ENCODE results near the gene BAIAP2L1.

Gene BAIAP2L1

DNA sequence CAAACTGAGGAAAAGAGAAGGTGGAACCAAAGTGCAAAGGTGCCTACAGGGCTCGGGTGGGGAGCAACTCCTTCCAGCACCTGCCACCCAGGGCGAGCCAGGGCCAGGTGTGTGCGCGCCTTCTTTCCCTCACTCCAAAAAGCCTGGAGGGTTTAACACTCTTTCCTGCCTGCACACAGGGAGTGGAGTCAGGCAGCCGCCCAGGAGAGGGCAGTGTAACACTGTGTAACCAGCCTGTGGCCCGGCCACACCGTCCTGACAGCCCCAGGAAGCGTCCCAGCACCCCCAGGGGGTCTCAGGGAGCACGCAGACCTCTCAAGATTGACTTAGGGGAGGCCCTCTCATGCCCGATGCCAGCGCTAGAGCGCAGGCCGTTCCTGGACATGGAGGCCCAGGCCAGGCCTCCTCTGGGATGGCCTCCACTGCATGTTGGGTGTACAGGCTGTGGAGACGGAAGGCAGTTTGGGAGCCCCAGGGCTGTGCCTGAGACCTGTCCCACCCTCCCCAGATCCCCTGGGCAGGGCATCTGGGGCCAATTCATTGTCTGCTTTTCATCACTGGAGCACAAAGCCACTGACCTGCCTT is 106.0 kb downstream of the BAIAP2L1 start:
- H3K9ac ChIP-seq (ENCODE audit: low read depth, low read length), result no peak overlapping the region
- no peaks in the 10 kb centered on the region for H3K9me3 ChIP-seq (ENCODE audit: control insufficient read depth, insufficient read depth, low read length)
- H3K4me1 ChIP-seq (ENCODE audit: insufficient read depth, low read length), result peaks cover 10% of the 10 kb centered on the region; the same call in 1 of the 2 replicates
- peaks cover 6% of the 10 kb centered on the region; the same call in 1 of the 2 replicates for H3K36me3 ChIP-seq (ENCODE audit: insufficient read depth, low read length)

DNA sequence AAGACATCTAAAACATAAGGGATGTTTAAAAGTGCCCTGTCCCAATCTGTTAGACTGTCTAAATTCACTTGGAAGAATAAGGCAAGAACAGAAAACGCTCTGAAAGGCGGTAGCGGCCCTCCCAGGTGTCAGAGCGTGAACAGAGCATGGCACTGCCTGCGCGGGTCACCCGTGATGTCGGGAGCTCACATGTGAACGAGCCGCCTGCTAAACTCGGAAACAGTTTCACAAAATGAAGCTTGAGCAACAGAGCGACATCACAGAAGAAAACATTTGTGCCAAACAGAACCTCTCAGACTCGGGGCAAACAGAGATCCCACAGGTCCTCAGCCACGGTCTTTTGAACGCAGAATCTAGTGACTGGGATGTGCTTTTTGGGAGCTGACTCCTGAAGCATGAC is 106.6 kb downstream of the BAIAP2L1 start:
- peaks cover 6% of the 10 kb centered on the region; the same call in 1 of the 2 replicates for H3K36me3 ChIP-seq (ENCODE audit: insufficient read depth, low read length)
- no peaks in the 10 kb centered on the region for H3K9me3 ChIP-seq (ENCODE audit: control insufficient read depth, insufficient read depth, low read length)
- H3K9ac ChIP-seq (ENCODE audit: low read depth, low read length), result no peak overlapping the region
- H3K4me1 ChIP-seq (ENCODE audit: insufficient read depth, low read length), result peaks cover 10% of the 10 kb centered on the region; the same call in 1 of the 2 replicates

DNA sequence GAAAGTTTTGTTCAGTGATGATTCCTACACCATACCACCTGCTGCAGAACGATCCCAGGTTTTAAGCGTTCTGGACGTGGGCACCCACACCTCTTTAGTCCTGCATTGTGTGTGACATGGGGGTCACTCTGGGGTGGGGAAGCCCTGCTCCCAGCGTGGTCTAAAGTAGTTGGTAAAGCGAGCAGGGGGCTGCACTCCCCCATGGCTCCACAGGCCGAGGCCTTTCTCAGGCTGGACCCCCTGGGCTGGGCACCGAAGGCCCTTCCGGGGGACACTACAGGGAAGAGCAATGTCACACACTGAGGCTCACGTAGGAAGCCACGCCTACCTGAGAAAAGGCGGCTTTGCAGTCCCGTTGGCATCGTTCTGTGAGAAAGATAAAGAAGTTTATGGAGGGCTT is 107.1 kb downstream of the BAIAP2L1 start:
- Histone ChIP-seq H3K4me1 (ENCODE audit: insufficient read depth, low read length) (peaks cover 10% of the 10 kb centered on the region; the same call in 1 of the 2 replicates), H3K9me3 (ENCODE audit: control insufficient read depth, insufficient read depth, low read length) (no peaks in the 10 kb centered on the region), H3K9ac (ENCODE audit: low read depth, low read length) (no peak overlapping the region), H3K36me3 (ENCODE audit: insufficient read depth, low read length) (peaks cover 6% of the 10 kb centered on the region; the same call in 1 of the 2 replicates)

DNA sequence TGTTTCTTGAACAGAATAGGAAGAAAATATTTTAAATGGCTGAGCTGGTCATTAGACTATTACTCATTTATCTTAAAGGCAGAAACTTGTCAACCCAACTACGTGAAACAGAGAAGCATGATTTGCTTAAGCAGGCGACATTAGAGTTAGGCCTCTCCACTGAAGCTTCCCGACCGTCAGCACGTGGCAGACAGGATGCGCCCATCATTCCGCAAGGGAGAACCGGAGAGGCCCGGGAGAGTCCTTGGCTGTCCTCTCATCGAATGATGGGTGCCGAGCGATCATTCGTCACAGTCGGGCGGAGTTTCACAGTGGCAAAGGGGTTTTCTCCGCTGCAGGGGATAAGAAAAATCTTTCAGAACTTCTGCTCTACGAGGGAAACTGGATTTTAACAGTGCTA is 107.6 kb downstream of the BAIAP2L1 start:
- peaks cover 6% of the 10 kb centered on the region; the same call in 1 of the 2 replicates for H3K36me3 ChIP-seq (ENCODE audit: insufficient read depth, low read length)
- H3K9ac ChIP-seq (ENCODE audit: low read depth, low read length), result no peak overlapping the region
- H3K4me1 ChIP-seq (ENCODE audit: insufficient read depth, low read length), result peaks cover 10% of the 10 kb centered on the region; the same call in 1 of the 2 replicates
- no peaks in the 10 kb centered on the region for H3K9me3 ChIP-seq (ENCODE audit: control insufficient read depth, insufficient read depth, low read length)

DNA sequence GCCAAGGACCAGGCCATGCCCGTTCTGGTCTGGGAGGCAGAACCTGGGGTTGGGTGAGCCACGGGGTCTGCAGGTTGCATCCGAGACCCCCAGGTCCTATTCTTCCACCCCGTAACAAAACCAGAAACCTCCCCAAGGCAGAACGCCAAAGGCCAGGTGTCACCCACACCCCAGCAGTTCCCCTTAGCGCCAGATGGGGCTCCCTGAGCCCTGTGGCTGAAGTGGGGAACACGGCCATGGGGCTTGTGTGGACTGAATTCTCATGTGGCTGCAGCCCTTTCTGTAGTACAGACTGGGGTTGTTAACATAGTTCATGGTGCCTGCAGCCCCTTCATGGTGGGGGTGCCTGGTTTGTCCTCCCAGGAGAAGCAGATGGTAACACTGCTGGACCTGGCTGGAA is 109.2 kb downstream of the BAIAP2L1 start:
- no peaks in the 10 kb centered on the region for H3K9me3 ChIP-seq (ENCODE audit: control insufficient read depth, insufficient read depth, low read length)
- H3K4me1 ChIP-seq (ENCODE audit: insufficient read depth, low read length), result peaks cover 21% of the 10 kb centered on the region
- peaks cover 6% of the 10 kb centered on the region; the same call in 1 of the 2 replicates for H3K36me3 ChIP-seq (ENCODE audit: insufficient read depth, low read length)
- H3K9ac ChIP-seq (ENCODE audit: low read depth, low read length), result no peak overlapping the region

DNA sequence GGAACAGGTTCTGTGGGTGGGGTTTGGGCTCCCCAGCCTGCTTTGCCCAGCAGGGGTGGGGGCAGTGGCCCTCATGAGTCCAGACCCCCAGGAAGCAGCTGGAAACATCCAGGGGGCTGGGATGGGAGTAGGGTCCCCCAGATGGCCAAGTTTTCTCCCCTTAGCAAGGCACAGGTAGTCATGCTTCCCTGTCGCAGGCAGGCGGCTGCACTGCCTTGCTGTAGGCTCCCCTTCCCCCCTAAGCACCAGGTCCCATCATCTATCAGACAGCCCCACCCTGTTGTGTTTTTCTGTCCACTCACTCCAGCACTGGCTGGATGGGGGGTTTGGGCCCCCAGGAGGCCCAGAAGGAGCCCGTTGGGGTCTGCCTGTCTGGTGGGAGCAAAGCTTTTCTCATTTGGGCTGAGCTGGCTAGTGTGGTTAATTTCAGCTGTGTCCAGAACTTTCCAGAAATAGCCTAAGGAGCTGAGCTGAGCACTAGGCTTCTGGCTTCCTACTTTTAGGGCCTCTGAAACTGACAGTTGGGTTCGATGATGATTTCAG is 111.5 kb downstream of the BAIAP2L1 start:
- Histone ChIP-seq H3K4me1 (ENCODE audit: insufficient read depth, low read length) (peaks cover 26% of the 10 kb centered on the region), H3K9ac (ENCODE audit: low read depth, low read length) (no peak overlapping the region), H3K36me3 (ENCODE audit: insufficient read depth, low read length) (peaks cover 6% of the 10 kb centered on the region; the same call in 1 of the 2 replicates), H3K9me3 (ENCODE audit: control insufficient read depth, insufficient read depth, low read length) (no peaks in the 10 kb centered on the region)

DNA sequence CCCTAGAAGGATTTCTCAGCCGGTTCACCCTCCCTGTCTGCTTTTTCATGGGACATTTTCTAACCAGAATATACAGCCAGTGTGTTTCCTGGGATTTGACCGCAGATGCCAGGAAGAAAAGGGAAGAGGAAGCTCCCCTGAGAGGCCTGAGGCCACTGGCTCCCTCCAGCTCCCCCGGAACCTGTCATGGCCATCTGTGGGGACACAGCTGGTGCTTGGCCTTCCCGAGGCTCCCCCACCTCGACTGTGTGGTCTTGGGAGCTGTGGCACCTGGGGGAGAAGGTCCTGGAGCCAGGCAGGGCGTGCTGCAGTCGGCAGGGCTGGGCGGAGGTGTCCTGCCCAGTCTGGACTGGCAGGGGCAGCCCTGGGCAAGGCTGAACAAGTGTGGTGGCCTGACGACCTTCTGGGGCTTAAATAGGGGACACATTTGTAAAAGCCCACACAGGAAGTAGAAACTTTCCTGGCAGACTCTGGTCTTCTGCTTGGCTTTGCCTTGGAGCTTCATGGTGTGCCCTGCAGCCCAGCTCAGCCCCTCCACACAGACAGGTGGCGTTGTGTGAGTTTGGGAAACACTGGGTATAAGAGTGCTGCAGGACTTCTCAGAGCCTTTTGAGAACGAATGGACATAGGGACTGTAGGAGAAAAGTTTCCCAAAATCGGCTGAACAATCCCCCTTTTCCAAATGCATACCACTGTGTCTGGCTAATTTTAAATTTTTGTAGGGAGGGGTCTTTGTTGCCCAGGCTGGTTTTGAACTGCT is 112.6 kb downstream of the BAIAP2L1 start:
- Histone ChIP-seq H3K4me1 (ENCODE audit: insufficient read depth, low read length) (peaks cover 35% of the 10 kb centered on the region), H3K9me3 (ENCODE audit: control insufficient read depth, insufficient read depth, low read length) (no peaks in the 10 kb centered on the region), H3K36me3 (ENCODE audit: insufficient read depth, low read length) (peaks cover 2% of the 10 kb centered on the region), H3K9ac (ENCODE audit: low read depth, low read length) (no peak overlapping the region)

DNA sequence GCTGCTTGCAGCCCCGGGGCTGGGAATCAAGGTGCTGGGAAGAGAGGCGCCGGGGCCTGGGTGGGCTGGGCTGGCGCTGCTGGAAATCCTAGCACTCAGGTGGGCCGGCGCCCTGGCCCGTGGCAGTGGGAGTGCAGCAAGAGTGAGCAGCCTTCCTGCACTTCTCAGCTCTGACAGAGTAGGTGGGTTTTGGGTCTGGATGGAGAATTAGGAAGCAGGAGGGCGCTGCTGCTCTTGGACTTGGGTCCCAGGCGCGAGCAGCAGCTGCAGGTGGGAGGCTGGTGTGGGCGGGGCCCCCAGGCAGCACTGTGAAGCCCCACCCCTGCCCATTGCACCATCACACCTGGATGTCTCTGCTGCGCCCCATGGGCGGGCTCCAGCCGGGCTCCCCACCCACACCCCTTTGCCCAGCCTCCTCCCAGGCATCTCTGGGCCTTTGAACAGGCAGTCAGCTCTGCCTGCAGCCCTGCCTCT is 113.4 kb downstream of the BAIAP2L1 start:
- Histone ChIP-seq H3K9ac (ENCODE audit: low read depth, low read length) (no peak overlapping the region), H3K36me3 (ENCODE audit: insufficient read depth, low read length) (peaks cover 6% of the 10 kb centered on the region), H3K4me1 (ENCODE audit: insufficient read depth, low read length) (peaks cover 42% of the 10 kb centered on the region), H3K9me3 (ENCODE audit: control insufficient read depth, insufficient read depth, low read length) (no peaks in the 10 kb centered on the region)

DNA sequence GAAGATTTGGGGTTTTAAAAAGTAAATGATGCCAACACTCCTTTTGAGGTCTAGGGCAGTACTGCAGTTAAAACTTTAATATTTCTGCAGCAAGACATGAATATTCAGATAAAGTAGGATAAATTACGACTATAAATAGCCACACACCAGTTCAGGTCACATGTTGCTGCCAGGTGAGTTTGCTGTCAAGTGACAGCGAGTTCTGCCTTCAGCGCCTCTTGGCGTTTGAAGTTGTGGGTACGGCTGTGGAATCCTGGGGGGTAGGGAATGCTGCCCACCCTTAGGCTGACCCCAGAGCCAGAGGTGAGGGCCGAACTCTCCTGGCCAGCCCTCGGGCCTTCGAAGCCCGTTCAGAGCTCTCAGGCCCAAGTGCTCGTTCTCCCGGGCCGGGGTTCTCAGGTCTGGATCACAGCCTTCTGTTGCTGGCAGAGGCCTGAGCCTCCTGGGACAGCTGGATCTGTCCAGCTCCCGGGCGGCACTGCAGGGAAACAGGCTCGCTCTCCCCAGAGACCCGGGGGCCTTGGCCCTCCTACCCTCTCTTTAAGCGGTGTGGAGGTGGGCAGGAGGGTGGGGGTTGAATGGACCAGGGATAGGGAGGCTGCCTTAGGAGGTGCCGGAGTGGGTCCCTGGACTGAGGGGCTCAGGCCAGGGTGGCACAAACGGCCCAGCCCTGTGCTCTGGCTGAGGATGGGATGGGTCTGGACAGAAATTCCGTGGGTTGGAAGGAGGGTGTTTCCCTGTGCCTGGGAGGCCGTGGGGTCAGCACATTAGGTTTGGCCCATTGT is 114.0 kb downstream of the BAIAP2L1 start:
- Histone ChIP-seq H3K36me3 (ENCODE audit: insufficient read depth, low read length) (peaks cover 4% of the 10 kb centered on the region), H3K9me3 (ENCODE audit: control insufficient read depth, insufficient read depth, low read length) (no peaks in the 10 kb centered on the region), H3K4me1 (ENCODE audit: insufficient read depth, low read length) (peaks cover 43% of the 10 kb centered on the region), H3K9ac (ENCODE audit: low read depth, low read length) (no peak overlapping the region)

DNA sequence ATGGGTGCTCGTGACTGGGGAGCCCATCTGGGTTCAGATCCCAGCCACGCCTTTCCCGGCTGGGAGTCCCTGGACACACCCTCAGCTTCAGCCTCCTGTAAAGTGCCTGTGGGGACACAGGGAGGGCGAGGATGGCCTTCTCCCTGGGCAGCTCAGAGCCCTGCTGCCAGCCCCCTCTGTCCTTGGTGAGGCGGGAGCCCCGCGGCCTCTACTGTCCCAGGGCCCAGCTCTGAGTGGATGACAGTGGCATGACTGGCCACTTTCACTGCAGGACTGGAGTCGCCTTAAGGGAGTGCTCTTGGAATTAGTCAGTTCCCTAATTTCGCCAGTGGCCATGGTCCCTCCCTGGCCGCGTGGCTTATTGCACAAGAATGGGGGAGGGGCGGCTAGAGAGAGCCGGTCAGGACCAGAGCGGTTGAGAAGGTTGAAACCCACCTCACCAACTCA is 114.8 kb downstream of the BAIAP2L1 start:
- H3K9ac ChIP-seq (ENCODE audit: low read depth, low read length), result no peak overlapping the region
- H3K4me1 ChIP-seq (ENCODE audit: insufficient read depth, low read length), result peaks cover 43% of the 10 kb centered on the region
- peaks cover 4% of the 10 kb centered on the region for H3K36me3 ChIP-seq (ENCODE audit: insufficient read depth, low read length)

DNA sequence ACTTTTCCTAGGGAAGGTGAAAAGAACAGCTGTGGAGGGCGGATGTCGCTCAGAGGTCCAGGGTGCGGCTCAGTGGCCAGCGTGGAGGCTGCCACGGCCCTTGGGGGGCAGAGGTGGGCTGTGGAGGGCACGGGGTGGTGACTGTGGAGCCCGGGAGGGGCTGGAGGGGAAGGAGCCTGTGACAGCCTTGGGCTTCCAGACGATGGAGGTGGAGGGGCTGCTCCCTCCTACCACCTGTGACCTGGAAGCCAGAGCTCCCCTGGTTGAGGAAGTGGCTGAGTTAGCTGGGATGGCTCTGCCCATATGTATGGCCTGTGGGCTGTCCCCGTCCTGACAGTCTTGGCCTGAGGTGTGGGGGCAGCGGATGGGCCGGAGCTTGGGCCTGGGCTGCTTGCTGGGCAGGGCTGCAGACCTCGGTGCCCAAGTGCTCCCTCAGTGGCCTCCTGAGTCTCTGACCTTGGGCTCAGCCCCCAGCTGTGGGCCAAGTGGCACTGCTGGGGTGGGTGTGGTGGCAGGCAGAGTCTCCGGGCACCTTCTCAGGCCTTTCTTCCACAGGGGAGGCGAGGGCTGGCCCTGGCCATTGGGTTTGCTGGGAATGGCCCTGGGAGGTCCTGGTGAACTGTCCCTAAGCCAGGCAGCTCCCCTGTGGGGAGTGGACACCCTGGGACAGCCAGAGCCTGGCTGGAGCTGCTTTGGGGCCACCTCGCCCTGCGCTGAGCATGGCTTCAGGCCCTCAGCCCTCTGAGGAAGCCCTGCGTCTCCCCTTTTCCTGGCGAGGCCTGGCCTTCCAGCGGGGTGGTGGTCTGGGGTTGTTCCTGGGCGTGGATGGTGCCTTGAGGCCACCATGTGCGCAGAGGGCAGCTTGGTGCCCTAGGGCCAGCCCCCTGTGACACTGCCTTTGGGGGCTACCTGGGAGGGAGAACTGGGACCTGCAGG is 115.5 kb downstream of the BAIAP2L1 start:
- Histone ChIP-seq H3K36me3 (ENCODE audit: insufficient read depth, low read length) (peaks cover 4% of the 10 kb centered on the region), H3K4me1 (ENCODE audit: insufficient read depth, low read length) (peaks cover 43% of the 10 kb centered on the region), H3K9ac (ENCODE audit: low read depth, low read length) (no peak overlapping the region)

More for the DNA sequence above, 114.8 kb downstream of the BAIAP2L1 start:
- no peaks in the 10 kb centered on the region for H3K9me3 ChIP-seq (ENCODE audit: control insufficient read depth, insufficient read depth, low read length)

DNA sequence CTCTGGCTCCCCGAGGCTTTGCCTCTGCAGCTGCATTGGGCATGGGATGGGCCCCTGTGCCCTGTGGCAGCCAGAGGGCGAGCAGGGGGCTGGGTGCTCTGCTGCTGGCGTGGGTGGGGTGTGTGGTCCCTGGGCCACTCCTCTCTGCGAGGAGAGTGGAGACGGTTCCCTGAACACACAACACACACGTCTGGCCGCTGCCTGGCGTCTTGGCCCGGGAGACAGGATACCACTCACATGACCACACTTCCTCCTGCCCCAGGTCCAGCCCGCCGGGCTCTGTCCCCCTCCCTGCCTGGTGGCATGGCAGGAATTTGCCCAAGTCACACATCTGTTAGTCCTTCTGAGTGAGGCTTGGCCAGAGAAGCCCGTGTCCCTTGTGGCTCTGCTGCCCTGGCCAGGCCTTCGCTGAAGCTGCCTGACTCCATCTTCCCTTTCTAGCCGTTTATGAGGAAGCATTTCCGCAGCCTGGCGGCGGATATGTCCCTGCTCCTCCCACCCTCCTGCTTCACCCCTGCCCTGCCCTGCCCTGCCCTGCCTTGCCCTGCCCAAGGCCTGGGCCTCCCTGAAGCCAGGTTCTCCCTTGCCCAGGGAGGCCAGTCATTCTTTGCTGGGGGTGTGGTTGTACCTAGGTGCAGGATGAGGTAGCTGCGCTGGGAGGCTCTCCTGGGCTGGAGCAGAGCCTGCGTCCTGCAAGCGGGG is 116.4 kb downstream of the BAIAP2L1 start:
- H3K9ac ChIP-seq (ENCODE audit: low read depth, low read length), result no peak overlapping the region

More for the DNA sequence above, 115.5 kb downstream of the BAIAP2L1 start:
- no peaks in the 10 kb centered on the region for H3K9me3 ChIP-seq (ENCODE audit: control insufficient read depth, insufficient read depth, low read length)

DNA sequence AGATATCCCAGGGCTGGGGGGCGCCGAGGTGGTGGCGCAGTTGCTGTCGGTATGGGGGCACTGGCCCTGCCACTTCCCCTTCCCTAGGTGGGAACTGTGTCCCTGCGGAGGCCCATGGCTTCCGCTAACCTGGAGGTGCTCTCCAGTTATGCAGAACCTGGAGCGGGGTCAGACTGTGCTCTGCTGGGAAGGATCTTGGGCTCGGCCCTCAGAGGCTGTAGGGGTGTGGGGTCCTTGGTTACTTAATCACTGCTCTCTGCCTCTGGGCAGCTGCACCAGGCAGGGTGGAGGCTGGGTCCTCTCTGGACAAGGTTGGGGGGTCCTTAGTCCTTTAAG is 117.0 kb downstream of the BAIAP2L1 start:
- Histone ChIP-seq H3K9me3 (ENCODE audit: control insufficient read depth, insufficient read depth, low read length) (no peaks in the 10 kb centered on the region), H3K36me3 (ENCODE audit: insufficient read depth, low read length) (peaks cover 4% of the 10 kb centered on the region; the same call in 1 of the 2 replicates), H3K9ac (ENCODE audit: low read depth, low read length) (no peak overlapping the region), H3K4me1 (ENCODE audit: insufficient read depth, low read length) (peaks cover 43% of the 10 kb centered on the region)

More for the DNA sequence above, 116.4 kb downstream of the BAIAP2L1 start:
- Histone ChIP-seq H3K36me3 (ENCODE audit: insufficient read depth, low read length) (peaks cover 4% of the 10 kb centered on the region), H3K4me1 (ENCODE audit: insufficient read depth, low read length) (peaks cover 43% of the 10 kb centered on the region), H3K9me3 (ENCODE audit: control insufficient read depth, insufficient read depth, low read length) (no peaks in the 10 kb centered on the region)
